Smooth muscle cell of the umbilical artery (primary cell): ENCODE data around the gene DMXL2. TPM values are rescaled to one million over a fixed set of nuclear protein-coding genes. Genes with fewer than 3 reads are reported as not detected.

ENCODE experiments used
- total RNA-seq: library from RNA; depleted of rRNA; stranded (reverse); fragments of >200 nt; gene quantifications from 2 replicates; pipeline ENCODE4 v1.2.3, GENCODE V29; 2014

The DMXL2 gene
- 35.8 and 39.2 TPM in 2 replicates for total RNA-seq

GRCh38 chr15:51622604-51623370, at the start of gene DMXL2:
Gene DMXL2 (minus strand): TSS chr15:51622771. CDS start chr15:51622545, 226 bp downstream.

Other genes with a start within 250 kb of the DMXL2 start
- gene SCG3, start 58.7 kb upstream of the DMXL2 start, total RNA-seq = not detected in 2 replicates
- gene LYSMD2, start 114.9 kb upstream of the DMXL2 start, total RNA-seq = 7.4 and 9.6 TPM in 2 replicates
- 10.4 and 13.8 TPM in 2 replicates for gene TMOD2, start 128.8 kb upstream of the DMXL2 start, total RNA-seq
- 28.8 and 48.0 TPM in 2 replicates for gene TMOD3, start 206.9 kb upstream of the DMXL2 start, total RNA-seq